HG03565 (cell line): ENCODE data around the gene CSNK1D.
"Not testable (repeated sequence)": the region's sequence is repeated elsewhere in the genome, so short reads cannot be mapped to it uniquely, and the experiment has no call there.

Source experiments
- ATAC-seq: cut with Tn5 transposase; IDR thresholded peaks from one replicate; pipeline ENCODE4 v1.9.1; 2021; ENCODE audit warnings: mild to moderate bottlenecking, moderate library complexity; ENCODE audit not compliant: unreplicated experiment

The CSNK1D gene

GRCh38 chr17:82195675-82196672, 77.5 kb downstream of the CSNK1D start:
- ATAC-seq, result no peak

GRCh38 chr17:82194765-82195164, 78.7 kb downstream of the CSNK1D start:
- ATAC-seq, result no peak

GRCh38 chr17:82193520-82194220, 79.8 kb downstream of the CSNK1D start:
- ATAC-seq, result no peak

- ATAC-seq, result not testable (repeated sequence)
These were observed 80.5 kb downstream of the CSNK1D start for GRCh38 chr17:82193050-82193449.
